A549 (cell line): ENCODE results near the gene KIF20B.

Experiments used
- CHD4 ChIP-seq: fragments of 200-600 bp; sonication (generic); IDR thresholded peaks from 2 replicates; pipeline ENCODE4 v1.6.1; 2016; ENCODE audit warnings: antibody characterized with exemption, mild to moderate bottlenecking, borderline replicate concordance
- EP300 ChIP-seq, 2 experiments: fragments of >200 bp; sonication (Bioruptor Twin); formaldehyde crosslinking; IDR thresholded peaks; 2 replicates in 1 of 2; 3 replicates in 1 of 2; pipeline ENCODE4 v1.6.1; 2016 to 2017
- KDM1A ChIP-seq: fragments of 200-600 bp; sonication (generic); IDR thresholded peaks from 2 replicates; pipeline ENCODE4 v1.6.1; 2016; ENCODE audit warnings: low read depth, mild to moderate bottlenecking
- MYC ChIP-seq: IDR thresholded peaks from 2 replicates; pipeline ENCODE4 v1.6.1; 2012; ENCODE audit warnings: mild to moderate bottlenecking, inconsistent platforms, low read length, improper control_type of control experiment, borderline replicate concordance
- NR3C1 ChIP-seq: fragments of >200 bp; sonication (Bioruptor Twin); formaldehyde crosslinking; IDR thresholded peaks from 3 replicates; pipeline ENCODE4 v1.6.1; 2017
- POLR2A ChIP-seq: IDR thresholded peaks from 2 replicates; pipeline ENCODE4 v1.6.1; 2012; ENCODE audit warnings: mild to moderate bottlenecking, low read length
- RCOR1 ChIP-seq: fragments of 150-350 bp; IDR thresholded peaks from 2 replicates; pipeline ENCODE4 v1.6.1; 2014; ENCODE audit warnings: antibody characterized with exemption, low read length, low read depth
- RFX5 ChIP-seq: fragments of 450-650 bp; IDR thresholded peaks from 2 replicates; pipeline ENCODE4 v1.7.1; 2014; ENCODE audit warnings: antibody characterized with exemption, mild to moderate bottlenecking, moderate library complexity
- TF ChIP-seq, protein P1 (sequence below): fragments of >200 bp; sonication (Bioruptor Twin); formaldehyde crosslinking; IDR thresholded peaks from 3 replicates; pipeline ENCODE4 v1.5.1; 2016
- TF ChIP-seq, protein P2 (sequence below): fragments of 450-650 bp; IDR thresholded peaks from 2 replicates; pipeline ENCODE4 v1.6.1; 2014; ENCODE audit warnings: antibody characterized with exemption
- TF ChIP-seq, protein P3 (sequence below): IDR thresholded peaks from 2 replicates; pipeline ENCODE4 v1.6.1; 2012
- TF ChIP-seq, protein P4 (sequence below): fragments of 200-600 bp; sonication (generic); IDR thresholded peaks from 2 replicates; pipeline ENCODE4 v1.6.1; 2016; ENCODE audit warnings: antibody characterized with exemption, mild to moderate bottlenecking, moderate library complexity

DNA sequence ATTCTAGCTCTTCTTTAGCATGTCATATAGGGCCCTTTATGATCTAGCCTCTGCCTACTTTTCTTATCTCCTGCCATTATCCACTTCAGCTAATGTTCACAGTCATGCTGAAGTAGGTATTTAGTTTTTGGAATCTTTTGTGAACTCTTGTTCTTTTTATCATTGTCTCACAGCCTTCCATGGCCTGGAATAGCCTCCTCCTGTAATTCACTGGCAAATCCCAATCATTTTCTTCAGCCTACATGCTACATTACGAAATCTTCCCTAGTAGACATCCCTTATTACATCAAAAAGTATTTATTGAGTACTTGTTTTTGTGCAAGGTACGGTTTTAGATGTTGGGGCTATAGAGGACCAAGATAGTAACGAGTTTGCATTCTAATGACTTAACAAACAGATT is 3.4 kb upstream of the KIF20B start:
- TF ChIP-seq, protein P1, sequence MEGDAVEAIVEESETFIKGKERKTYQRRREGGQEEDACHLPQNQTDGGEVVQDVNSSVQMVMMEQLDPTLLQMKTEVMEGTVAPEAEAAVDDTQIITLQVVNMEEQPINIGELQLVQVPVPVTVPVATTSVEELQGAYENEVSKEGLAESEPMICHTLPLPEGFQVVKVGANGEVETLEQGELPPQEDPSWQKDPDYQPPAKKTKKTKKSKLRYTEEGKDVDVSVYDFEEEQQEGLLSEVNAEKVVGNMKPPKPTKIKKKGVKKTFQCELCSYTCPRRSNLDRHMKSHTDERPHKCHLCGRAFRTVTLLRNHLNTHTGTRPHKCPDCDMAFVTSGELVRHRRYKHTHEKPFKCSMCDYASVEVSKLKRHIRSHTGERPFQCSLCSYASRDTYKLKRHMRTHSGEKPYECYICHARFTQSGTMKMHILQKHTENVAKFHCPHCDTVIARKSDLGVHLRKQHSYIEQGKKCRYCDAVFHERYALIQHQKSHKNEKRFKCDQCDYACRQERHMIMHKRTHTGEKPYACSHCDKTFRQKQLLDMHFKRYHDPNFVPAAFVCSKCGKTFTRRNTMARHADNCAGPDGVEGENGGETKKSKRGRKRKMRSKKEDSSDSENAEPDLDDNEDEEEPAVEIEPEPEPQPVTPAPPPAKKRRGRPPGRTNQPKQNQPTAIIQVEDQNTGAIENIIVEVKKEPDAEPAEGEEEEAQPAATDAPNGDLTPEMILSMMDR, result no peak
- TF ChIP-seq POLR2A, result no peak
- TF ChIP-seq, protein P2, sequence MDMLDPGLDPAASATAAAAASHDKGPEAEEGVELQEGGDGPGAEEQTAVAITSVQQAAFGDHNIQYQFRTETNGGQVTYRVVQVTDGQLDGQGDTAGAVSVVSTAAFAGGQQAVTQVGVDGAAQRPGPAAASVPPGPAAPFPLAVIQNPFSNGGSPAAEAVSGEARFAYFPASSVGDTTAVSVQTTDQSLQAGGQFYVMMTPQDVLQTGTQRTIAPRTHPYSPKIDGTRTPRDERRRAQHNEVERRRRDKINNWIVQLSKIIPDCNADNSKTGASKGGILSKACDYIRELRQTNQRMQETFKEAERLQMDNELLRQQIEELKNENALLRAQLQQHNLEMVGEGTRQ, result no peak
- TF ChIP-seq RFX5, result no peak
- TF ChIP-seq, protein P3, sequence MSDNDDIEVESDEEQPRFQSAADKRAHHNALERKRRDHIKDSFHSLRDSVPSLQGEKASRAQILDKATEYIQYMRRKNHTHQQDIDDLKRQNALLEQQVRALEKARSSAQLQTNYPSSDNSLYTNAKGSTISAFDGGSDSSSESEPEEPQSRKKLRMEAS, result no peak
- no peak for TF ChIP-seq RCOR1
- TF ChIP-seq KDM1A, result no peak
- no peak for TF ChIP-seq MYC
- TF ChIP-seq CHD4, result no peak
- no peak for TF ChIP-seq NR3C1
- TF ChIP-seq, protein P4, sequence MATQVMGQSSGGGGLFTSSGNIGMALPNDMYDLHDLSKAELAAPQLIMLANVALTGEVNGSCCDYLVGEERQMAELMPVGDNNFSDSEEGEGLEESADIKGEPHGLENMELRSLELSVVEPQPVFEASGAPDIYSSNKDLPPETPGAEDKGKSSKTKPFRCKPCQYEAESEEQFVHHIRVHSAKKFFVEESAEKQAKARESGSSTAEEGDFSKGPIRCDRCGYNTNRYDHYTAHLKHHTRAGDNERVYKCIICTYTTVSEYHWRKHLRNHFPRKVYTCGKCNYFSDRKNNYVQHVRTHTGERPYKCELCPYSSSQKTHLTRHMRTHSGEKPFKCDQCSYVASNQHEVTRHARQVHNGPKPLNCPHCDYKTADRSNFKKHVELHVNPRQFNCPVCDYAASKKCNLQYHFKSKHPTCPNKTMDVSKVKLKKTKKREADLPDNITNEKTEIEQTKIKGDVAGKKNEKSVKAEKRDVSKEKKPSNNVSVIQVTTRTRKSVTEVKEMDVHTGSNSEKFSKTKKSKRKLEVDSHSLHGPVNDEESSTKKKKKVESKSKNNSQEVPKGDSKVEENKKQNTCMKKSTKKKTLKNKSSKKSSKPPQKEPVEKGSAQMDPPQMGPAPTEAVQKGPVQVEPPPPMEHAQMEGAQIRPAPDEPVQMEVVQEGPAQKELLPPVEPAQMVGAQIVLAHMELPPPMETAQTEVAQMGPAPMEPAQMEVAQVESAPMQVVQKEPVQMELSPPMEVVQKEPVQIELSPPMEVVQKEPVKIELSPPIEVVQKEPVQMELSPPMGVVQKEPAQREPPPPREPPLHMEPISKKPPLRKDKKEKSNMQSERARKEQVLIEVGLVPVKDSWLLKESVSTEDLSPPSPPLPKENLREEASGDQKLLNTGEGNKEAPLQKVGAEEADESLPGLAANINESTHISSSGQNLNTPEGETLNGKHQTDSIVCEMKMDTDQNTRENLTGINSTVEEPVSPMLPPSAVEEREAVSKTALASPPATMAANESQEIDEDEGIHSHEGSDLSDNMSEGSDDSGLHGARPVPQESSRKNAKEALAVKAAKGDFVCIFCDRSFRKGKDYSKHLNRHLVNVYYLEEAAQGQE, result no peak
- TF ChIP-seq EP300 (IDR thresholded peaks at IDR 0.05), result no peak
